Measurements from ENCODE around the gene NSA2.

NSA2 gene

DNA sequence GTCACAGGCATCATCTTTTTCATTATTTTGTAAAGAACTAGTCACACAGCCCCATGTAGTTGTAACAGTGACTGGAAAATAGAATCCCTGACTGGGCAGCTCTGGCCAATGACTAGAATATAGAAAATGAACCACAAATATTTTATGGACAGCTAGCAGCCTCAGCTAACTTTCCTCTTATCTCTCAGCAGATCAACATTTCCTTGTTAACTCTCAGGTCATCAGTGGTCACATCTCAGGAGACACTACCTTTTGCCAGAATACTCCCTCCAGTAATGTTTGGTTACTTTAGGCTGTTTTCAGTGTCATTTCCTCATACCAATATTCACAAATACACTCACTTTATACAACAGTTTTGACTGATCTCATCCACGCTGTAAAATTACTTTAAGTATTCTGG lies 55.2 kb downstream of the NSA2 start:
- no peak for DNase-seq

GRCh38 chr5:74829413-74829812 lies 62.4 kb downstream of the NSA2 start:
- no peak for DNase-seq
